CD14-positive monocyte (primary cell): Measurements from ENCODE around the gene RNF31. TPM values are rescaled to one million over a fixed set of nuclear protein-coding genes. Genes with fewer than 3 reads are reported as not detected.
A peak's percentile ranks its signal among the peaks of the same experiment; 100 is the strongest.

ENCODE experiments used
- DNase-seq, 3 donors: peaks; one replicate each; pipeline ENCODE4 v3.0.0-alpha.2; 2011 to 2022
- H2AFZ ChIP-seq: 2 replicates; pipeline ENCODE4 v1.6.0; 2012; ENCODE audit warnings: mild to moderate bottlenecking, low read depth, low read length, inconsistent platforms; ENCODE audit not compliant: insufficient read depth, poor library complexity, severe bottlenecking
- H3K27ac ChIP-seq, 2 donors: 1 replicate in 1 of 2; 2 replicates in 1 of 2; pipeline ENCODE4 v1.5.1; 2012 to 2013; ENCODE audit warnings: low read length in 2 of 2, control low read depth in 1 of 2, inconsistent platforms in 1 of 2, low read depth in 1 of 2, mild to moderate bottlenecking in 1 of 2
- H3K27me3 ChIP-seq, 2 donors: one replicate each; pipeline versions ENCODE4 v1.6.0 to v1.6.1; 2011 to 2013; ENCODE audit warnings: low read length in 2 of 2; ENCODE audit not compliant: control insufficient read depth in 2 of 2, insufficient read depth in 2 of 2
- H3K36me3 ChIP-seq, 2 donors: replicated peaks in 1 of 2; 1 replicate in 1 of 2; 2 replicates in 1 of 2; pipeline versions ENCODE4 v1.5.1 to v1.6.1; 2012 to 2013; ENCODE audit warnings: low read length in 2 of 2, control low read depth in 1 of 2, inconsistent platforms in 1 of 2, mild to moderate bottlenecking in 1 of 2; ENCODE audit not compliant: insufficient read depth in 2 of 2, control insufficient read depth in 1 of 2
- H3K4me1 ChIP-seq, 2 donors: 1 replicate in 1 of 2; 2 replicates in 1 of 2; pipeline versions ENCODE4 v1.5.1 to v1.6.1; 2012 to 2013; ENCODE audit warnings: low read length in 2 of 2, control low read depth in 1 of 2, inconsistent platforms in 1 of 2, mild to moderate bottlenecking in 1 of 2, moderate library complexity in 1 of 2; ENCODE audit not compliant: insufficient read depth in 2 of 2, control insufficient read depth in 1 of 2
- H3K4me2 ChIP-seq: replicated peaks from 2 replicates; pipeline ENCODE3; 2012; ENCODE audit warnings: low read length, moderate library complexity, mild to moderate bottlenecking; ENCODE audit not compliant: poor library complexity, severe bottlenecking; ENCODE audit errors: extremely low read depth
- H3K4me3 ChIP-seq, 3 experiments: fragments of 200-600 bp in 1 of 3; sonication (generic) in 1 of 3; replicated peaks in 1 of 3; 1 replicate in 2 of 3; 2 replicates in 1 of 3; pipeline ENCODE4 v1.5.1; 2011 to 2013; ENCODE audit warnings: low read length in 3 of 3, mild to moderate bottlenecking in 3 of 3, control low read depth in 2 of 3, low read depth in 2 of 3, inconsistent platforms in 1 of 3, moderate library complexity in 1 of 3
- H3K79me2 ChIP-seq: 2 replicates; pipeline ENCODE4 v1.6.0; 2012; ENCODE audit warnings: mild to moderate bottlenecking, control low read depth, inconsistent platforms, low read length, moderate library complexity; ENCODE audit not compliant: insufficient read depth
- H3K9ac ChIP-seq: 2 replicates; pipeline ENCODE4 v1.6.0; 2017; ENCODE audit warnings: low read length, mild to moderate bottlenecking; ENCODE audit not compliant: insufficient read depth, poor library complexity, severe bottlenecking
- H3K9me3 ChIP-seq, 2 donors: replicated peaks in 1 of 2; 1 replicate in 1 of 2; 2 replicates in 1 of 2; pipeline versions ENCODE4 v1.5.1 to v1.6.1; 2012 to 2013; ENCODE audit warnings: low read length in 2 of 2, control low read depth in 1 of 2; ENCODE audit not compliant: control insufficient read depth in 1 of 2, insufficient read depth in 1 of 2
- H4K20me1 ChIP-seq: 2 replicates; pipeline ENCODE4 v1.6.0; 2012; ENCODE audit warnings: mild to moderate bottlenecking, low read length, control low read depth, moderate library complexity; ENCODE audit not compliant: insufficient read depth
- H3K27ac Mint-ChIP-seq, 7 donors: one replicate each; pipeline ENCODE4 v1.8.0; 2020; ENCODE audit warnings: mild to moderate bottlenecking in 7 of 7, mixed read lengths in 7 of 7, moderate library complexity in 6 of 7, inconsistent platforms in 2 of 7
- H3K27me3 Mint-ChIP-seq, 3 donors: one replicate each; pipeline ENCODE4 v1.8.0; 2021 to 2022; ENCODE audit warnings: low read depth in 3 of 3, mild to moderate bottlenecking in 3 of 3, mixed read lengths in 3 of 3, moderate library complexity in 3 of 3, inconsistent platforms in 1 of 3
- H3K36me3 Mint-ChIP-seq, 2 donors: one replicate each; pipeline ENCODE4 v1.8.0; 2020; ENCODE audit warnings: mixed read lengths in 2 of 2, inconsistent platforms in 1 of 2, mild to moderate bottlenecking in 1 of 2
- H3K4me1 Mint-ChIP-seq: one replicate; pipeline ENCODE4 v1.8.0; 2020; ENCODE audit warnings: mild to moderate bottlenecking, mixed read lengths
- H3K4me3 Mint-ChIP-seq, 2 donors: one replicate each; pipeline ENCODE4 v1.8.0; 2020; ENCODE audit warnings: mild to moderate bottlenecking in 2 of 2, mixed read lengths in 2 of 2, moderate library complexity in 1 of 2
- H3K9me3 Mint-ChIP-seq, 7 donors: one replicate each; pipeline ENCODE4 v1.8.0; 2020 to 2022; ENCODE audit warnings: mixed read lengths in 7 of 7, mild to moderate bottlenecking in 6 of 7, moderate library complexity in 6 of 7, inconsistent platforms in 2 of 7
- CTCF ChIP-seq: fragments of 200-600 bp; IDR thresholded peaks from one replicate; pipeline ENCODE4 v1.8.0; 2022; ENCODE audit warnings: antibody characterized with exemption, mild to moderate bottlenecking
- WGBS: methylation state at CpG from one replicate; pipeline ENCODE4 v1.1.5; 2013; ENCODE audit warnings: missing lambda C conversion rate; ENCODE audit not compliant: insufficient coverage; 5-methylcytosine and 5-hydroxymethylcytosine counted together
- intact Hi-C, 2 donors: fragments of 100-400 bp; cut with micrococcal nuclease; formaldehyde crosslinking; loops; one replicate each; pipeline versions ENCODE4 v1.15.0 to v1.15.1; 2023
- polyA plus RNA-seq, 3 donors: library from polyadenylated mRNA; depleted of rRNA in 1 of 3; unstranded in 2 of 3; stranded (reverse) in 1 of 3; fragments of 300-500 nt in 2 of 3; fragments of >200 nt in 1 of 3; fragmentation: Illumina TruSeq in 2 of 3; gene quantifications; 1 replicate in 2 of 3; 2 replicates in 1 of 3; pipeline ENCODE4 v1.2.3, GENCODE V29; 2012 to 2021

RNF31 gene
- polyA plus RNA-seq, 3 donors, result 30.7 to 63.2 (median 36.8) TPM

GRCh38 chr14:24184104-24184970, 37.0 kb downstream of the RNF31 start:
- H3K36me3 ChIP-seq, result peaks cover 40 to 71% of the 10 kb centered on the region in 2 donors
- intact Hi-C loops, result no loop called here
- H3K9me3 ChIP-seq, result no peaks in the 10 kb centered on the region
- no peak for DNase-seq
- Mint-ChIP-seq H3K9me3 (no peaks in the 10 kb centered on the region), H3K27me3 (peaks cover 0 to 3% (median 1%) of the 10 kb centered on the region in 3 donors), H3K27ac (peak overlapping the region in 2 of 7 donors; percentile 13 to 66), H3K4me1 (peaks cover 19% of the 10 kb centered on the region), H3K36me3 (peaks cover 57 to 73% of the 10 kb centered on the region in 2 donors), H3K4me3 (no peak overlapping the region)
- H3K27me3 ChIP-seq, result no peaks in the 10 kb centered on the region
- no peak overlapping the region for H2AFZ ChIP-seq
- peaks cover 17% of the 10 kb centered on the region in 2 donors for H3K4me1 ChIP-seq
- no peak overlapping the region for H3K4me2 ChIP-seq
- H3K9ac ChIP-seq, result no peak overlapping the region
- 96% methylated on average over 17 of the region's 19 CpGs for WGBS
- H3K79me2 ChIP-seq, result no peaks in the 10 kb centered on the region
- no peak overlapping the region for H3K27ac ChIP-seq
- no peaks in the 10 kb centered on the region for H4K20me1 ChIP-seq
- no peak overlapping the region for H3K4me3 ChIP-seq
- no peak for TF ChIP-seq CTCF

GRCh38 chr14:24185026-24185425, 37.7 kb downstream of the RNF31 start:
- Histone ChIP-seq H4K20me1 (no peaks in the 10 kb centered on the region), H3K4me1 (peaks cover 18 to 21% of the 10 kb centered on the region in 2 donors), H3K36me3 (peaks cover 33 to 67% of the 10 kb centered on the region in 2 donors), H3K27ac (no peak overlapping the region), H3K79me2 (no peaks in the 10 kb centered on the region), H3K9me3 (no peaks in the 10 kb centered on the region), H3K27me3 (no peaks in the 10 kb centered on the region), H2AFZ (no peak overlapping the region), H3K9ac (no peak overlapping the region), H3K4me2 (no peak overlapping the region), H3K4me3 (no peak overlapping the region)
- Mint-ChIP-seq H3K27me3 (peaks cover 0 to 3% (median 1%) of the 10 kb centered on the region in 3 donors), H3K4me3 (no peak overlapping the region), H3K9me3 (no peaks in the 10 kb centered on the region), H3K27ac (peak overlapping the region in 2 of 7 donors; percentile 38 to 66), H3K4me1 (peaks cover 20% of the 10 kb centered on the region), H3K36me3 (peaks cover 52 to 69% of the 10 kb centered on the region in 2 donors)
- TF ChIP-seq CTCF, result no peak
- WGBS, result 98% methylated on average over 5 of the region's 7 CpGs
- no peak for DNase-seq
- intact Hi-C loops, result no loop called here
